ENCODE results near the gene PAX2. TPM values are rescaled to one million over a fixed set of nuclear protein-coding genes. Genes with fewer than 3 reads are reported as not detected.

Gene PAX2
- total RNA-seq, 4 donors from 2014 or later: not detected

DNA sequence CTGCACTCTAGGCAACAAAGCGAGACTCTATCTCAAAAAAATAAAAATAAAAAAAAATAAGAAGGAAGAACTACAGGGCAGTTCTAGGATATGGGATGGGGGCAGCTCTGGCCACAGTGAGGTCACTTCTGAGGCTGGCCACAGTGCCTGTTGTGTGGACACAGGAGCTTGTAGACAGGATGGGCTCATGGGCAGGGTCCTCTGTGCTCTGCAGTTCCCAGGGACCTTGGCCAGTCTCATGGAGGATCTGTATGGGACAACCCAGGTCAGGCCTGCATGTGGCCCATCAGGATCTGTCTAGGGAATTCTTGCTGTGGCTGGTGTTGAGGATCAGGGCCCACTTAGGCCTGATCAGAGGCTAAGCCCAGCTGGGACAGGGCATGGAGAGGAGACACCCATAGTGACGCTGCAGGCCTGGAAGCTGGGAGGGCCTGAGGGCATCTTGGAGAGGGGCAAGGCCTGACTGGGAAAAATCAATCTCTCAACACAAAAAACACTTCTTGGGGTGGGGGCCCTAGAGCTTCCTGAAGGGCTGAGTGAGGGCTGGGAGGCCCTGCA lies 19.4 kb upstream of the PAX2 start:
- WGBS, 2 donors: 95% methylated on average over 2 of the region's 2 CpGs
- Histone ChIP-seq H3K9me3 (no peaks in the 10 kb centered on the region), H3K4me3 (no peak overlapping the region), H3K27ac (no peak overlapping the region), H3K4me1 (peaks cover 0 to 29% (median 16%) of the 10 kb centered on the region in 4 donors), H3K27me3 (peaks cover 2 to 98% of the 10 kb centered on the region in 2 donors), H3K36me3 (no peaks in the 10 kb centered on the region)
- TF ChIP-seq, protein P1, sequence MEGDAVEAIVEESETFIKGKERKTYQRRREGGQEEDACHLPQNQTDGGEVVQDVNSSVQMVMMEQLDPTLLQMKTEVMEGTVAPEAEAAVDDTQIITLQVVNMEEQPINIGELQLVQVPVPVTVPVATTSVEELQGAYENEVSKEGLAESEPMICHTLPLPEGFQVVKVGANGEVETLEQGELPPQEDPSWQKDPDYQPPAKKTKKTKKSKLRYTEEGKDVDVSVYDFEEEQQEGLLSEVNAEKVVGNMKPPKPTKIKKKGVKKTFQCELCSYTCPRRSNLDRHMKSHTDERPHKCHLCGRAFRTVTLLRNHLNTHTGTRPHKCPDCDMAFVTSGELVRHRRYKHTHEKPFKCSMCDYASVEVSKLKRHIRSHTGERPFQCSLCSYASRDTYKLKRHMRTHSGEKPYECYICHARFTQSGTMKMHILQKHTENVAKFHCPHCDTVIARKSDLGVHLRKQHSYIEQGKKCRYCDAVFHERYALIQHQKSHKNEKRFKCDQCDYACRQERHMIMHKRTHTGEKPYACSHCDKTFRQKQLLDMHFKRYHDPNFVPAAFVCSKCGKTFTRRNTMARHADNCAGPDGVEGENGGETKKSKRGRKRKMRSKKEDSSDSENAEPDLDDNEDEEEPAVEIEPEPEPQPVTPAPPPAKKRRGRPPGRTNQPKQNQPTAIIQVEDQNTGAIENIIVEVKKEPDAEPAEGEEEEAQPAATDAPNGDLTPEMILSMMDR (IDR thresholded peaks at IDR 0.05): no peak
- TF ChIP-seq EP300 (IDR thresholded peaks at IDR 0.05) (no peak), POLR2A (IDR thresholded peaks at IDR 0.05) (no peak)
- no peak for DNase-seq (ENCODE audit: low spot score in 2 of 2)

DNA sequence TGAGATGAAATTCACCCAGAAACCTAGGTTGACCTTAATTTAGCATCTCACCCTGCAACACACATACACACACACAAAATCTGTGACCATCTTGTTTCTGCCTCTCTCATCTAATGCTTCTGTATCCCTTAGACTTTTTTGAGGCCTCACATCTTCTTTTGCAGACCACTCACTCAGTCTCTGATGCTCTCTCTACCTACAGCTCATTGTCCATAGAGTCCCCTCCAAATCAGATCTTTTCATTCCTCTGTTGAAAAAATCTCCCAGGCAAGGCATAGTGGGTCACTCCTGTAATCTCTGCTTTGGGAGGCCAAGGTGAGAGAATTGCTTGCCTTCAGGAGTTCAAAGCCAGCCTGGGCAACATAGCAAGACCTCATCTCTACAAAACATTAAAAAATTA lies 17.6 kb upstream of the PAX2 start:
- H3K27ac ChIP-seq: no peak overlapping the region
- no peaks in the 10 kb centered on the region for H3K36me3 ChIP-seq
- H3K27me3 ChIP-seq: peaks cover 2 to 99% of the 10 kb centered on the region in 2 donors
- peaks cover 0 to 37% (median 21%) of the 10 kb centered on the region in 4 donors for H3K4me1 ChIP-seq
- no peaks in the 10 kb centered on the region for H3K9me3 ChIP-seq
- DNase-seq (ENCODE audit: low spot score in 2 of 2): no peak
- TF ChIP-seq EP300 (IDR thresholded peaks at IDR 0.05) (no peak), POLR2A (IDR thresholded peaks at IDR 0.05) (no peak)
- TF ChIP-seq, protein P1 (IDR thresholded peaks at IDR 0.05): no peak
- H3K4me3 ChIP-seq: no peak overlapping the region

DNA sequence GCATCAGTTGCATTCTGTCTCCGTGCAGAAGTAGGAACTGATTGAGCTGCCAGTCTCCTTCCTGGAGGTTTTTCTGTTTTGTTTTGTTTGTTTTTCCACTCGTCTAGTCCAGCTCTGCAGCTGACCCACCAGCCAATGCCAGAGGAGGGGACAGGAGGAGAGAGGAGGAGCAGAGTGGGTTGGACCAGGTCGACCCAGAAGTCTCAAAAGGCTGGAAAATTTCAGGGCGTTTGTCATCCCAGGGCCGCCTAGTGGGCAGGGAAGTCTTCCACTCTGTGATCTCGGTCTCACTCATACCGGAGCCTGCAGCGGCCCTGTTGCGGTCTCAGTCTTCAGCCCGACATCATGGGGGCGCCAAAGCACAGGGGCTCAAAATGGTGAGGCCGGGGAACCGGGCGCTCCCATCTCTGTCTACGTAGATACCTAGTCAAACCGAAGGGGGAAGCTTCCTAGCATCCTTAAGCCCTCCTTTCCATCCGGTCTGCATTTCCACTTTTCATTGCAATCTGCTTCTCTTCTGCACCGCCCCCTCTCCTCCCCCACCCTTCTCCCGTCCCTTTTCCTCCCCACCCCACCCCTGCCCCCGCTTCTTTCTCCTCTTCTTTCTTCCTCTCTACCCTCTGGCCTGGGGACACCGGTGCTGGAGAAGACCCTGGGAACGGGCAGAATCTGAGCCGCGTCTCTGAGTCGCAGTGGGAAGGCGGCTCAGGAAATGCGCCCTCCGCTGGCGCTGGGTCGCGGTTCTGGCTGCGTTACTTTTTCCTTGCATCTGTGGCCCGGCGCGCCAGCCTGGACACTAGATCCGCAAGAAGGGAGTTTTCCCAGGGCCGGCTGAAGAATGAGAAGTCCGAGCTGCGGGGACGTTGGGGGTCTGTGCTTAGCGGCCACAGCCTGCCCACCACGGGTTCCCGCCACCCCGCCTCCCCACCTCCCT lies 16.2 kb upstream of the PAX2 start:
- Histone ChIP-seq H3K27ac (no peak overlapping the region), H3K4me1 (peaks cover 0 to 30% (median 21%) of the 10 kb centered on the region in 4 donors), H3K4me3 (peak overlapping the region in 1 of 4 donors; percentile 33), H3K9me3 (no peaks in the 10 kb centered on the region), H3K27me3 (peaks cover 2 to 99% of the 10 kb centered on the region in 2 donors), H3K36me3 (no peaks in the 10 kb centered on the region)
- TF ChIP-seq EP300 (IDR thresholded peaks at IDR 0.05): no peak
- TF ChIP-seq, protein P1 (IDR thresholded peaks at IDR 0.05): no peak
- TF ChIP-seq POLR2A (IDR thresholded peaks at IDR 0.05): no peak
- WGBS, 2 donors: 1 to 3% methylated on average over 22 to 44 of the region's 44 CpGs
- no peak for DNase-seq (ENCODE audit: low spot score in 2 of 2)

DNA sequence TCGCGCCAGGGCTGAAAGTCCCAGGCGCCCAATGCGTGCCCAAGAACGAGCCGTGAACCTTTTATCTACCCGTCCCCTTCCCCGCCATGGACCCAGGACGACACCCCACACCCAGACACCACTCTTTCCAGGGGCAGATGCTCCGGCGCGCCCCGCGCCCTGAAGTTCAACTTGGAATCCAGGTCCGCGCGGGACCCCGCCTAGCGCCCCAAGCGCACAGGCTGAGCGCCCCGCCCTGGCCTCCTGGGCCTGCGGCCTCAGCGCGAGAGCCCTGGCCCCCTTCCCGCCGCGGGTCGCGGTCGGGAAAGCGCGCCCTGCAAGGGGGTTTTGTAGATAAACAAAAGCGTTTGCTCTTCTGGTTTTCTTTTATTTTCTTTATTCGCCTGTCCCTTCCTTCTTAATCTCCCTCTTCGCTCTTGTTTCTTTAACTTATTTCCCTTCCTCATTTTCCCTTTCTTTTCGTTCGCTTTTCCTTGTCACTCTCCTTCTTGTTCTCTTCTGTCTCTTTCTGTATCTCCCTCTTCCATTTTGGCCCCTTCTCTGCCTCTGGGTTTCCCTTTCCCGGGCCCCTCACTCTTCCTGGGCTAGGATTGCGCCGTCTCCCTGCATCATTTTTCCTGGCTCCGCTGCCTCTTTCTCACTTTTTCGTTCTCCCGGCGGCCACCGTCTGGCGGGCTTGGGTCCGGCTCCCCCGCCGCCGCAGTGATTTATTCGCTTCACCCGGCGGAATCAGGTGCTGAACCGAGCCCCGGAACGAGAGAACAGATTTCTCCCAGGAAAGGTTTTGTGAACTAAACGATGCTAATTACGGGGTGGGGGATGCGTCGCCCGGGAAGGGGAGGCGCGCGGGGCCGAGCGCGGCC lies 15.3 kb upstream of the PAX2 start:
- Histone ChIP-seq H3K4me1 (peaks cover 0 to 31% (median 21%) of the 10 kb centered on the region in 4 donors), H3K27me3 (peaks cover 2 to 99% of the 10 kb centered on the region in 2 donors), H3K27ac (no peak overlapping the region), H3K9me3 (no peaks in the 10 kb centered on the region), H3K36me3 (no peaks in the 10 kb centered on the region), H3K4me3 (peak overlapping the region in 2 of 4 donors; percentile 11 to 33)
- WGBS, 2 donors: 3% methylated on average over 62 to 68 of the region's 68 CpGs
- DNase-seq (ENCODE audit: low spot score in 2 of 2): no peak
- TF ChIP-seq EP300 (IDR thresholded peaks at IDR 0.05): no peak
- TF ChIP-seq, protein P1 (IDR thresholded peaks at IDR 0.05): no peak
- TF ChIP-seq POLR2A (IDR thresholded peaks at IDR 0.05): no peak
